Naive thymus-derived CD4-positive, alpha-beta T cell (primary cell): Measurements from ENCODE around the gene DNAJA2. TPM values are rescaled to one million over a fixed set of nuclear protein-coding genes. Genes with fewer than 3 reads are reported as not detected.
A peak's percentile ranks its signal among the peaks of the same experiment; 100 is the strongest.

ENCODE experiments used
- ATAC-seq: fragments of 150-1000 bp; cut with Tn5 transposase; 2 replicates; pipeline ENCODE4 v1.10.0; 2021; ENCODE audit warnings: mild to moderate bottlenecking, moderate library complexity
- CTCF ChIA-PET: fragments of 350-600 bp; sonication (Branson Sonifier 250); formaldehyde crosslinking; loops from one replicate; lab custom pipeline; 2021; ENCODE audit warnings: antibody characterized with exemption; lab: Charles Lee
- POLR2A ChIA-PET: fragments of 350-600 bp; sonication (Branson Sonifier 250); formaldehyde crosslinking; loops from one replicate; lab custom pipeline; 2021; ENCODE audit warnings: antibody characterized with exemption, inconsistent platforms; lab: Charles Lee
- DNase-seq, 9 donors: peaks; one replicate each; pipeline versions ENCODE4 v3.0.0 to v3.0.0-alpha.2; 2020 to 2022; ENCODE audit warnings: mixed read lengths in 1 of 9
- H3K27ac ChIP-seq: one replicate; pipeline ENCODE4 v1.7.0; 2013; ENCODE audit warnings: mild to moderate bottlenecking, low read depth, low read length, moderate library complexity
- H3K27me3 ChIP-seq, 2 donors: one replicate each; pipeline ENCODE4 v1.7.0; 2013; ENCODE audit warnings: low read length in 2 of 2, mild to moderate bottlenecking in 2 of 2, moderate library complexity in 2 of 2; ENCODE audit not compliant: control insufficient read depth in 2 of 2, insufficient read depth in 2 of 2
- H3K36me3 ChIP-seq, 3 experiments: 1 replicate in 2 of 3; 2 replicates in 1 of 3; pipeline ENCODE4 v1.7.0; 2013; ENCODE audit warnings: low read length in 3 of 3, mild to moderate bottlenecking in 3 of 3, moderate library complexity in 1 of 3; ENCODE audit not compliant: insufficient read depth in 3 of 3, control insufficient read depth in 2 of 3
- H3K4me1 ChIP-seq, 2 donors: one replicate each; pipeline ENCODE4 v1.7.0; 2013; ENCODE audit warnings: low read length in 2 of 2, mild to moderate bottlenecking in 2 of 2, moderate library complexity in 1 of 2; ENCODE audit not compliant: control insufficient read depth in 2 of 2, insufficient read depth in 2 of 2
- H3K4me3 ChIP-seq: 2 replicates; pipeline ENCODE4 v1.7.0; 2013; ENCODE audit warnings: mild to moderate bottlenecking, low read length
- H3K9me3 ChIP-seq, 3 experiments: 1 replicate in 2 of 3; 2 replicates in 1 of 3; pipeline ENCODE4 v1.7.0; 2013; ENCODE audit warnings: low read length in 3 of 3; ENCODE audit not compliant: control insufficient read depth in 2 of 3
- H3K27ac Mint-ChIP-seq, 9 donors: one replicate each; pipeline ENCODE4 v1.8.0; 2020 to 2022; ENCODE audit warnings: mixed read lengths in 9 of 9, mild to moderate bottlenecking in 8 of 9, moderate library complexity in 5 of 9, inconsistent platforms in 2 of 9
- H3K27me3 Mint-ChIP-seq, 5 donors: one replicate each; pipeline ENCODE4 v1.8.0; 2021 to 2022; ENCODE audit warnings: mixed read lengths in 5 of 5, mild to moderate bottlenecking in 1 of 5
- H3K36me3 Mint-ChIP-seq, 5 donors: one replicate each; pipeline ENCODE4 v1.8.0; 2020 to 2022; ENCODE audit warnings: mixed read lengths in 5 of 5, mild to moderate bottlenecking in 3 of 5, inconsistent platforms in 1 of 5
- H3K4me1 Mint-ChIP-seq, 7 donors: one replicate each; pipeline ENCODE4 v1.8.0; 2020 to 2022; ENCODE audit warnings: mixed read lengths in 7 of 7, mild to moderate bottlenecking in 3 of 7, inconsistent platforms in 1 of 7
- H3K4me3 Mint-ChIP-seq, 10 donors: one replicate each; pipeline ENCODE4 v1.8.0; 2020 to 2022; ENCODE audit warnings: mild to moderate bottlenecking in 10 of 10, mixed read lengths in 10 of 10, moderate library complexity in 6 of 10, inconsistent platforms in 2 of 10
- H3K9me3 Mint-ChIP-seq, 11 donors: one replicate each; pipeline ENCODE4 v1.8.0; 2020 to 2022; ENCODE audit warnings: mixed read lengths in 11 of 11, mild to moderate bottlenecking in 4 of 11, inconsistent platforms in 1 of 11, moderate library complexity in 1 of 11
- intact Hi-C, 2 donors: fragments of 100-400 bp; cut with micrococcal nuclease; formaldehyde crosslinking; loops; one replicate each; pipeline ENCODE4 v1.15.1; 2023
- polyA plus RNA-seq, 2 donors: library from polyadenylated mRNA; unstranded; fragments of 300-500 nt; fragmentation: Illumina TruSeq; gene quantifications; one replicate each; pipeline ENCODE4 v1.2.3, GENCODE V29; 2021
- total RNA-seq, 6 experiments: library from RNA in 5 of 6; stranded (reverse) in 5 of 6; gene quantifications; 1 replicate in 5 of 6; 2 replicates in 1 of 6; pipeline ENCODE4 v1.2.3 and lab custom pipeline; 2021 to 2026

The DNAJA2 gene
- total and polyA plus RNA-seq, 7 experiments from 2014 or later = 59.4 to 98.2 (median 66.1) TPM

DNA sequence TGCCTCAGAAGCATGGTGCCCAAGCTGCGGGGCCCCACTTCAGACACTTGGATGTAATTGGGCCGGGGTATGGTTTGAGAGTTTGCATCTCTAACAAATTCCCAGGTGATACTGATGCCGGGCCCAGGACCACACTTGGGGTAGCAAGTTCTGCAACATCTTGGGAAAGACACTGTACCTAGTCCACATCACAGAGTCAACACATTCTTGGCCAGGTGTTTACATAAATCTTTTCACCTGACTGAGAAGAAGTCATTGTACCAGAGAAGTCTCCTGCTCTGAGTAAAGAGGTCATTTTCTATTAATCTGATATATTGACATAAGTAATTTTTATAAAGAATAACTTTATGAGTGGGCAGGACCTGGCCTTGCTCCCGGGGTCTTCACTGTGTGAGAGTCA is 61.8 kb downstream of the DNAJA2 start:
- H3K27me3 Mint-ChIP-seq = no peaks in the 10 kb centered on the region
- H3K4me3 ChIP-seq = no peak overlapping the region
- H3K9me3 Mint-ChIP-seq = no peaks in the 10 kb centered on the region
- no peaks in the 10 kb centered on the region for H3K9me3 ChIP-seq
- POLR2A ChIA-PET = no interaction called here
- CTCF ChIA-PET = interaction anchor here (0.7 to 6.5 kb wide), 2 partner anchors 51 to 58 kb away, joined by 3 to 73 read pairs; no protein-coding TSS in a partner anchor
- no peak overlapping the region for H3K4me3 Mint-ChIP-seq
- intact Hi-C loops = no loop called here
- H3K36me3 Mint-ChIP-seq = peaks cover 0 to 8% (median 0%) of the 10 kb centered on the region in 5 donors
- H3K36me3 ChIP-seq = no peaks in the 10 kb centered on the region
- DNase-seq (no peak), ATAC-seq (no peak)
- no peaks in the 10 kb centered on the region for H3K27me3 ChIP-seq
- no peak overlapping the region for H3K27ac Mint-ChIP-seq
- H3K4me1 ChIP-seq = no peaks in the 10 kb centered on the region
- H3K4me1 Mint-ChIP-seq = peaks cover 0 to 17% (median 0%) of the 10 kb centered on the region in 7 donors
- no peak overlapping the region for H3K27ac ChIP-seq

DNA sequence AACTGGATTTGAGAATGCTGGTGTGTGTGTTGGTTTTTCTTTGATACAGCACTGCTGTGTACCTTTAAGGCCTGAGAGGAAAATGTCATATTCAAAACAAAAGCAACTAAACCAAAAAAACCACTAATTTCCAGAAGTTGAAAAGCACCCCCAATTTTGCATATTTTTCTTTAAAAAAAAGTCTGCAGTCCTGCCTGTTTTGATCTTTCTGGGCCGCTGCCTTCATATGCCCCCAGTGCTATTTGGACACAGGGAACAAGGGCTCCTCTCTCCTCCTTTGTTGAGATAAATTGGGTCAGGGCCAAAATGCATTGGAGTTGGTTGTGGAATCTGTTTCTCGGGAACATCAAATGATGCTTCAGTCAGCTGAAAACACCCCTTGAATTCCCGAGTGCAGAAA is 62.4 kb downstream of the DNAJA2 start:
- H3K4me1 Mint-ChIP-seq = peaks cover 0 to 17% (median 0%) of the 10 kb centered on the region in 7 donors
- H3K9me3 Mint-ChIP-seq = no peaks in the 10 kb centered on the region
- peaks cover 0 to 8% (median 0%) of the 10 kb centered on the region in 5 donors for H3K36me3 Mint-ChIP-seq
- H3K27me3 Mint-ChIP-seq = no peaks in the 10 kb centered on the region
- intact Hi-C loops = no loop called here
- DNase-seq = no peak
- no peaks in the 10 kb centered on the region for H3K4me1 ChIP-seq
- no peak for ATAC-seq
- POLR2A ChIA-PET = no interaction called here
- CTCF ChIA-PET = interaction anchor here (0.8 to 6.5 kb wide), 3 partner anchors 55 to 237 kb away, joined by 3 to 73 read pairs (median 3); no protein-coding TSS in a partner anchor
- H3K27me3 ChIP-seq = no peaks in the 10 kb centered on the region
- H3K27ac Mint-ChIP-seq = peak overlapping the region in 1 of 9 donors; percentile 31
- no peaks in the 10 kb centered on the region for H3K36me3 ChIP-seq
- no peak overlapping the region for H3K27ac ChIP-seq
- H3K9me3 ChIP-seq = no peaks in the 10 kb centered on the region
- H3K4me3 ChIP-seq = no peak overlapping the region
- peak overlapping the region in 1 of 10 donors; percentile 23 for H3K4me3 Mint-ChIP-seq

DNA sequence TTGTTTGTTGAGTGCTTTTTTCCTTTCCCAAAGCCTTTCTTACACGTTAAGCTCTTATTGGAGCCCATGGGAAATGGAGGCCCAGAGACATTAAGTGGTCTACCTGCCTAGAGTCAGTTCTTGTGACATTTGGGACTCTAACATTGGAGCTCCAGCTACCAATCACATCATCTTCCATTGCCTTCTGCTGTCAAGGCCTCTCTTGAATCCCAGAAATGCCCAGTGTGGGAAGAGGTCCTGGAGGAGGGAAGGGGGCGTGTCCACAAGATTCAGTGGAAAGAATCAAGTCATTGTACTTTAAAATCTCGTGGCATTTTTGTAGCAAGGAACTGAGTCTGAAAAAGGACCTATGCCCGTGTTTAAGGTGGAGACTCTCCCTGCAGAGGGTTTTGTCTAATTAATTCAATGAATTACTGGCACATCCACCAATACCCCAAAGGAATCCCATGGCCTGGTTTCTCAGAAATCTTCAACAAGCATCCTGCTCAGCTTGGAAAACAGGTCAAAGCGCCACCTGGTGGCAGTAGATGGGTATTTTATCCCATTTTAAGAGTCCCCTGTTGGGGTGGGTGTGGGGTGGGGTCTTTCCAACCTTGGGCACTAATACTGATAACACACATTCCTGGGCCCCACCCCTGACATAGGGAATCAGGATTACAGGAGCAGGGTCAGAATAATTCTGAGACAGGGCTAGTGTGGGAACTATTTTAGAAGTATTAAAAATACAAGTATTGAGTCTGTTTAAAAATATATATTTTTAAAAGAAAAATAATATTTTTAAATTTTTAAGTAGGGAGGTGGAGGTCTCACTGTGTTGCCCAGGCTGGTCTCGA is 64.7 kb downstream of the DNAJA2 start:
- Mint-ChIP-seq H3K4me3 (no peak overlapping the region), H3K36me3 (peaks cover 0 to 1% (median 0%) of the 10 kb centered on the region in 5 donors), H3K27me3 (no peaks in the 10 kb centered on the region), H3K4me1 (peaks cover 0 to 17% (median 0%) of the 10 kb centered on the region in 7 donors), H3K9me3 (no peaks in the 10 kb centered on the region), H3K27ac (peak overlapping the region in 1 of 9 donors; percentile 35)
- Histone ChIP-seq H3K36me3 (no peaks in the 10 kb centered on the region), H3K27me3 (no peaks in the 10 kb centered on the region), H3K4me3 (no peak overlapping the region), H3K4me1 (no peaks in the 10 kb centered on the region), H3K9me3 (no peaks in the 10 kb centered on the region), H3K27ac (no peak overlapping the region)
- ChIA-PET CTCF (interaction anchor here (0.6 to 6.5 kb wide), 7 partner anchors 15 to 250 kb away, joined by 3 to 73 read pairs (median 4); no protein-coding TSS in a partner anchor), POLR2A (no interaction called here)
- peak; percentile 23 to 57 (median 47) for DNase-seq
- intact Hi-C loops = loop anchor here (1.0 to 2.0 kb wide), 4 partner anchors 24 to 235 kb away; partner anchors contain the start of genes GPT2 (in 1 of the 2), ORC6 (in 1 of the 2) and VPS35 (in 1 of the 2)
- ATAC-seq = peak; percentile 60

- no peaks in the 10 kb centered on the region for H3K27me3 Mint-ChIP-seq
- POLR2A ChIA-PET = no interaction called here
- ATAC-seq (no peak), DNase-seq (no peak)
- H3K27ac Mint-ChIP-seq = no peak overlapping the region
- no peak overlapping the region for H3K4me3 Mint-ChIP-seq
- Histone ChIP-seq H3K4me1 (no peaks in the 10 kb centered on the region), H3K27me3 (no peaks in the 10 kb centered on the region), H3K9me3 (no peaks in the 10 kb centered on the region), H3K4me3 (no peak overlapping the region), H3K27ac (no peak overlapping the region), H3K36me3 (no peaks in the 10 kb centered on the region)
- peaks cover 0 to 17% (median 0%) of the 10 kb centered on the region in 7 donors for H3K4me1 Mint-ChIP-seq
- intact Hi-C loops = no loop called here
- no peaks in the 10 kb centered on the region for H3K9me3 Mint-ChIP-seq
- CTCF ChIA-PET = interaction anchor here (0.6 to 6.5 kb wide), 3 partner anchors 54 to 1439 kb away, joined by 3 to 73 read pairs (median 12); no protein-coding TSS in a partner anchor
- peaks cover 0 to 1% (median 0%) of the 10 kb centered on the region in 5 donors for H3K36me3 Mint-ChIP-seq
These were observed 66.3 kb downstream of the DNAJA2 start for GRCh38 chr16:46907061-46907774.

DNA sequence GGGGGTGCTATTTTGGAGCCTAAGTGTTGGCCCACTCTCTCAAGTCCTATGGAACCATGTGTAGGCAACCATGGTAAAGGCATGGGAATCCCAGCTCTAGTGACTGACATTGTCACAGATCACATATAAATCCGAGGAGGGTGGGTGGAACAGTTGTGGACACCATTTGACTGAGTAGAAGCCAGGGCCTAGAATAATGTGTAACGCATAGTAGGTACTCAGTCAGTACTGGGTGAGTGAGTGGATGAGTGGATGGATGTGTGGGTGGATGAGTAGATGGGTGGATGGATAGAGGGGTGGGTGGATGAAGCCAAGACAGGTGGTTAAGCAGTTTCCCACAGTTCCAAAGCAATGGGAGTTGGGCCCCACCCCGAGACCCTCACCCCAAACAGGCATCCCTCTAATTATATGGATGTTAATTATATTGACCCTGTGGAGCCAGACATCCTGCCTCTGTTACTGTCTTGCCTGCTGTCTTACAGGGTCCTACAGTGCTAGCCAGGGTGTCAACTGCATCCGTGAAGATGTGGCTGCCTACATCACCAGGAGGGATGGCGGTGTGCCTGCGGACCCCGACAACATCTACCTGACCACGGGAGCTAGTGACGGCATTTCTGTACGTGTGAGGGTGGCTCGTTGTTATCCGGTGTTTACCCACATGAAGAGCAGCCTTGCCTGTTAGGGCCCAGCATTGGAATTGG is 67.0 kb downstream of the DNAJA2 start:
- Mint-ChIP-seq H3K27ac (peak overlapping the region in 1 of 9 donors; percentile 55), H3K27me3 (no peaks in the 10 kb centered on the region), H3K9me3 (no peaks in the 10 kb centered on the region), H3K4me1 (peaks cover 0 to 17% (median 0%) of the 10 kb centered on the region in 7 donors), H3K36me3 (peaks cover 0 to 1% (median 0%) of the 10 kb centered on the region in 5 donors), H3K4me3 (no peak overlapping the region)
- Histone ChIP-seq H3K27me3 (no peaks in the 10 kb centered on the region), H3K4me1 (no peaks in the 10 kb centered on the region), H3K27ac (no peak overlapping the region), H3K4me3 (no peak overlapping the region), H3K9me3 (no peaks in the 10 kb centered on the region), H3K36me3 (no peaks in the 10 kb centered on the region)
- DNase-seq (no peak), ATAC-seq (no peak)
- intact Hi-C loops = no loop called here
- ChIA-PET CTCF (interaction anchor here (1.4 to 6.5 kb wide), 3 partner anchors 8 to 233 kb away, joined by 3 to 73 read pairs (median 12); no protein-coding TSS in a partner anchor), POLR2A (interaction anchor here (1.1 kb wide), 1 partner anchor 123 kb away, joined by 3 read pairs; no protein-coding TSS in a partner anchor)
